H1 (cell line): ENCODE results near the gene AGER.

Experiments
- CHD2 ChIP-seq: IDR thresholded peaks from 2 replicates; pipeline ENCODE4 v1.6.1; 2012; ENCODE audit warnings: low read length, improper control_type of control experiment
- CREB1 ChIP-seq: IDR thresholded peaks from 2 replicates; pipeline ENCODE4 v1.6.1; 2012; ENCODE audit warnings: inconsistent platforms
- CTCF ChIP-seq, 3 experiments: IDR thresholded peaks; 1 replicate in 2 of 3; 2 replicates in 1 of 3; pipeline versions ENCODE4 v1.5.1 to v1.6.1; 2011; ENCODE audit warnings: low read length in 3 of 3, mild to moderate bottlenecking in 3 of 3, inconsistent platforms in 2 of 3, low read depth in 1 of 3, moderate library complexity in 1 of 3; ENCODE audit not compliant: insufficient read depth in 1 of 3; ENCODE audit errors: control extremely low read depth in 1 of 3
- MAX ChIP-seq: IDR thresholded peaks from 2 replicates; pipeline ENCODE4 v1.6.1; 2012; ENCODE audit warnings: inconsistent platforms
- RAD21 ChIP-seq, 2 experiments: IDR thresholded peaks in 1 of 2; conservative IDR thresholded peaks in 1 of 2; 2 replicates each; pipeline ENCODE4 v1.6.1; 2011; ENCODE audit warnings: low read depth in 2 of 2, low read length in 2 of 2, improper control_type of control experiment in 1 of 2, inconsistent platforms in 1 of 2, mild to moderate bottlenecking in 1 of 2, moderate library complexity in 1 of 2
- SAP30 ChIP-seq: fragments of 300-600 bp; sonication (generic); IDR thresholded peaks from 2 replicates; pipeline ENCODE4 v1.7.1; 2012; ENCODE audit warnings: low read length, moderate library complexity, mild to moderate bottlenecking, inconsistent platforms; ENCODE audit not compliant: insufficient read depth, insufficient replicate concordance
- SIN3A ChIP-seq, 2 experiments: IDR thresholded peaks in 1 of 2; conservative IDR thresholded peaks in 1 of 2; 2 replicates each; pipeline ENCODE4 v1.6.1; 2011 to 2012; ENCODE audit warnings: low read length in 2 of 2, improper control_type of control experiment in 1 of 2, low read depth in 1 of 2, mild to moderate bottlenecking in 1 of 2
- SRF ChIP-seq: IDR thresholded peaks from 2 replicates; pipeline ENCODE4 v1.6.1; 2011; ENCODE audit warnings: mild to moderate bottlenecking, low read depth, low read length, moderate library complexity

- TF ChIP-seq SRF (no peak), CTCF (IDR thresholded peaks at IDR 0.05; ENCODE audit: control extremely low read depth in 1 of 3, insufficient read depth in 1 of 3, low read depth in 1 of 3, low read length in 3 of 3) (no peak), SIN3A (conservative IDR thresholded peaks at IDR 0.05 in 1 of 2, IDR thresholded peaks at IDR 0.05 in 1 of 2; ENCODE audit: low read depth in 1 of 2, low read length in 2 of 2) (no peak), CREB1 (no peak), RAD21 (IDR thresholded peaks at IDR 0.05 in 1 of 2, conservative IDR thresholded peaks at IDR 0.05 in 1 of 2; ENCODE audit: low read depth in 2 of 2, low read length in 2 of 2) (no peak), CHD2 (no peak), SAP30 (no peak), MAX (no peak)
These were observed 19.6 kb upstream of the AGER start for GRCh38 chr6:32203426-32204267.
